ENCODE results near the gene EMILIN2.

The EMILIN2 gene

GRCh38 chr18:2879889-2880288 lies 33.1 kb downstream of the EMILIN2 start:
- no peak for DNase-seq

GRCh38 chr18:2880473-2880872 lies 33.7 kb downstream of the EMILIN2 start:
- no peak for DNase-seq

DNA sequence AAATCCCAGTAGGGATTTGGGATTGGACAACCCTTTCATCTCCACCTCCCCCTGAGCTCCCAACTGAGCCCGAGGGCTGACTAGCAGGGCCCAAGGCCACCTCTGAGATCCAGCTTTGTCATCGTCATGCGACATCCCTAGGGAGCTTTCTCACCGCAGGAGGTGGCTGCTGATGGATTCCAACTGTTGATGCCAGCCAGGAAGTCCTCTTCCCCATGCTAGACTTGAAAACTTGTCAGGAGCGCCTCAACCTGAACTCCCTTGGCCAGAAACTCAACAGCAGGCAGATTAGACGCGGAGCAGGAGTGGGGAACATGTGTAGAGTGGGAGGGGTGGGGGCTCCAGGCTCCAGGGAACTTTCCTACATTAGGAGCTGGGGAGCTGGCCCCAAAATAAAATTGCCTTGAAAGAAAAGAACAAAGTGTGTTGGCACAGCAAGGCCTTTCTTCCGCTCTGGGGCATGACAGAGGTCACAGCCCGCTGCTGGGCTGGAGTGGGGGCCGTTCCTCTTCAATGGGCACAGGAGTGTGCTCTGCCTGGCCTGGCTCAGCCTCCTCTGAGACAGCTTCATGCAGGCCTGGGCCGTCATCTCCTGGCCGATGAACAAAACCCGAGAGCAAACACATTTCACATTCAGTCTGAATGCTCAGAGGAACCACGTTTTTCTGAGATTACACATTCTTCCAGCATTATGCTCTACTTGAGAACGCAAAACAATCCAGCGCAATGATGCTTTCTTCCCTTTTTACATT lies 34.5 kb downstream of the EMILIN2 start:
- peak; percentile 16 for DNase-seq

GRCh38 chr18:2881840-2882195 lies 35.0 kb downstream of the EMILIN2 start:
- no peak for DNase-seq

GRCh38 chr18:2882201-2882600 lies 35.4 kb downstream of the EMILIN2 start:
- no peak for DNase-seq

- no peak for DNase-seq
Measured at GRCh38 chr18:2883076-2883735, 36.4 kb downstream of the EMILIN2 start.

DNA sequence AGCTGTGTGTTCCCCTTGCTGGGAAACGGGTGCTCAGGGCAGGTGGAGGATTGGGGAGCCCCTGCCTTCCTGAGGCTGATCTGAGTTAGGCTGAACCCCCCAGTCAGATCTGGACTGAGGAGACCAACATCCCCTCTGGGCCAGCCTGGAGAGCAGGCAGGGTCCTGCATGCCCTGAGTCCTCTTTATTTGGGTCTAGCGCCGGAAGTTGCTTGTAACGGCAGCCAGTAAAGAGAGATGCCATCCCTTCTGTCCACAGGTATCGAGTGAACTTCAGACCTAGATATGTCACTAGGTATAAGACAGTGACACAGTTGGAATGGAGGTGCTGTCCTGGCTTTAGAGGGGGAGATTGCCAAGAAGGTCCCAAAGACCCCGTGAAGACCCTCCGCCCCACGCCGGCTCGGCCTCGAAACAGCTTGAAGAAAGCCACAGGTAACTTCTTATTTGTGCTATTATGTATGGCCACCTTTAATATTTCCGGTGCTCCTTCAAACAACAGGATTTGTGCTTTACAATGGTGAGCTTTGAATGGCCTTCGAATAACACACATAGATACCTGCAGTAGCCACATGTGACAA lies 38.0 kb downstream of the EMILIN2 start:
- no peak for DNase-seq

DNA sequence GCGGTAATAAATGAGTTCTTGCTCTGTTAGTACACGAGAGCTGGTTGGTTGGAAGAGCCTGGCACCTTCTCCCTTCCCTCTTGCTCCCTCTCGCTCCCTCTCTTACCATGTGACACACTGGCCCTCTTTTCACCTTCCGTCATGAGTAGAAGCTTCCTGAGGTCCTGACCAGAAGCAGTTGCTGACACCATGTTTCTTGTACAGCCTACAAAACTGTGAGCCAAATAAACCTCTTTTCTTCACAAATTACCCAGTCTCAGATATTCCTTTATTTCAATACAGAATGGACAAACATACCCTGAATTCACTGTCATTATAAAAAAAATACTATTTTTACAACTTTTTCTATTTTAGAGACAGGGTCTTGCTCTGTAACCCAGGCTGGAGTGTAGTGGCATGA lies 40.7 kb downstream of the EMILIN2 start:
- DNase-seq: no peak

GRCh38 chr18:2889761-2890192 lies 43.0 kb downstream of the EMILIN2 start:
- DNase-seq: no peak

GRCh38 chr18:2890606-2891005 lies 43.8 kb downstream of the EMILIN2 start:
- no peak for DNase-seq

DNA sequence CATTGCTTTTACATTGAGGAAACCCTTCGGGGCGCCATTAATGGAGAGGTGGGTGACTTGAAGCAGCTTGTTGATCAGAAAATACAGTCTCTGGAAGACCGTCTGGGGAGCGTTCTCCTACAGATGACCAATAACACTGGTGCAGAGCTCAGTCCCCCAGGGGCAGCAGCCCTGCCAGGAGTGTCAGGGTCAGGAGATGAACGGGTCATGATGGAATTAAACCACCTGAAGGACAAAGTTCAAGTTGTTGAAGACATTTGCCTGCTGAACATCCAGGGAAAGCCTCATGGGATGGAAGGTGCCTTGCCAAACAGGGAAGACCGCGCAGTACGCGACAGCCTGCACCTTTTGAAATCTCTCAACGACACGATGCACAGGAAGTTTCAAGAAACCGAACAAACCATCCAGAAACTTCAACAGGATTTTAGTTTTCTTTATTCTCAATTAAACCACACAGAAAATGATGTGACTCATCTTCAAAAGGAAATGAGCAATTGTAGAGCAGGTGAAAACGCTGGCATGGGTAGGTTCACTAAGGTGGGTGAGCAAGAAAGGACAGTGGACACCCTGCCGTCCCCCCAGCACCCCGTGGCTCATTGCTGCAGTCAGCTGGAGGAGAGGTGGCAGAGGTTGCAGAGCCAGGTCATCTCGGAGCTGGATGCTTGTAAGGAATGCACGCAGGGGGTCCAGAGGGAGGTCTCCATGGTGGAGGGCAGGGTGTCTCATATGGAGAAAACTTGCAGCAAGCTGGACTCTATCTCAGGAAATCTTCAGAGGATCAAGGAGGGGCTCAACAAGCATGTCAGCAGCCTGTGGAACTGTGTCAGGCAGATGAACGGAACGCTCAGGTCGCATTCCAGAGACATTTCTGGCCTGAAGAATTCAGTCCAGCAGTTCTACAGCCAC lies 45.0 kb downstream of the EMILIN2 start:
- no peak for DNase-seq

DNA sequence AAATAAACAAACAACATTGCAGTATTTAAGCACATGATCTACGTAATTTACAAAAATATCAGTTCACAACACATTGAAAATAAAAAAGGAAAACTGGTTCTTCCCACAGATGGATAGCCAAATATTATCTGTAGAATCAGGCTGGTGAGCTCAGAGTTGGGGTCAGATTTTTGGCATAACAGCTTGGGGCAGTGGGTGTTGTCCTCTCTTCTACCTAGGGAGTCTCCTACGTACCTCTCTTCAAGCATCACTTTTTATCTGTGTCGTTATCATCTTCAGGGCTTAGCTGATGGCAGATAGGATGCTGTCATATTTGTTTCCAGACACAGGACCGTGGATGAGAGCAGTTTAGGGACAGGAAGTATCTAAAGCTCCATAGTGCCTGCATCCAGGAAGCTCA lies 46.2 kb downstream of the EMILIN2 start:
- no peak for DNase-seq

DNA sequence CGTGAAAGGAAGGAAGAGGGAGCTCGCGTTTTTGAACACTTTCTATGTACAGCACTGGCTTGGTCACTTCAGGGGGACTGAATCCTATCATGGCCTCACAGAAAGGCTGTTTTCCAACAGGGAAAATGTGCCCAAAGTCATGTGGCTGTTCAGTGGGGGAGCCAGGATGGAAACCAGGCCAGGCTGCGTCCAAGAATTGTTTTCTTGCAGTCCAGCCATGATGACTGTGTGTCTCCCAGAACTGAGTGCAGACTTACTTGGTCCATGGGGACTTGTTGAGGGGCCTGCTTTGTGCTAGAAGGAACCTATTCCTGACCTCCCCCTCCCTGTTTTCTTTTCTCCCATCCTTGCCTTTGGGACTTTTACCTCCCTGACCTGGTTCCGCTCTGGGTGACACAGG lies 46.9 kb downstream of the EMILIN2 start:
- DNase-seq: no peak

GRCh38 chr18:2894131-2894840 lies 47.5 kb downstream of the EMILIN2 start:
- no peak for DNase-seq

GRCh38 chr18:2894841-2895370 lies 48.1 kb downstream of the EMILIN2 start:
- no peak for DNase-seq

DNA sequence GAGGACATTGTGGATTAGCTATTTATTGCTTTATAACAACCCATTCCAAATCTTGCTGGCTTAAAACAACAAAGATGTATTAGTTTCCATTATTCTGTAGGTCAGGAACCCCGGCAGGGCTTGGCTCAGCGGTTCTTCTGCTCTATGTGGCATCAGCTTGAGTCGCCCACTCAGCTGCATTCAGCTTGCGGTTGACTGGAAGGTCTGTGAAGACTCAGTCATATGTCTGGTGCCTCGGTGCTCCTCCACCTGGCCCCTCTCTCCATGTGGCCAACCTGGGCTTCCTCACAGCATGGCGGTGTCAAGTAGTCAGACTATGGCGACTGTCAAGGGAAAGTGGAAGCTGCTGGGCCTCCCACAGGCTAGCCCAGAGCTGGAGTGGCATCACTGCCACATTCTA lies 48.6 kb downstream of the EMILIN2 start:
- DNase-seq: no peak

- DNase-seq: no peak
Measured at GRCh38 chr18:2896990-2897389, 50.2 kb downstream of the EMILIN2 start.

DNA sequence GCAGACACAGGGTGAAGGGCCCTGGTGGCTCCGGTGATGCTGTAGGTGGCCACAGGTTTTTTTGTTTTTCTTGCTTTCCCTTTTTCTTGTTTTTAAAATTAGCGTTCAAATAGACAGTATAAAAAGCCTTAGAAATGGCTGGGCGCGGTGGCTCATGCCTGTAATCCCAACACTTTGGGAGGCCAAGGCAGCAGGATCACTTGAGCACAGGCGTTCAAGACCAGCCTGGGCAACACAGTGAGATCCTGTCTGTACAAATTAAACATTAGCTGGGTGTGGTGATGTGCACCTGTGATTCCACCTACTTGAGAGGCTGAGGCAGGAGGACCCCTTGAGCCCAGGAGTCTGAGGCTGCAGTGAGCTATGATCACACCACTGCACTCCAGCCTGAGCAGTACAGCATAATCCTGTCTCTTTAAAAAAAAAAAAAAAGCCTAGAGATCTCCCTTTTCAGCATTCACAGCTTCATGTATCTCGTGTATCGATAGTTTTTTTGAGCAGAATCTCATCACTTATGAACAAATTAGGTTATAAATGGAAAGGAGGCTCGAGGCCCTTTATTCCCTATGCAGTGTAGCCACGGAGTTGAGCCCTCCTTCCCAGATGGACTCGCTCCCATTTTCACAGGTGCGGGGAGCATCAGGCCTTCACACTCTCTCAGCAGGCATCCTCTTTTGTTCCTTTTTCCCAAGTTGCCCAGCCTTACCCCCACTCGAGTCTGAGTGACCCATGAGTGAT lies 50.8 kb downstream of the EMILIN2 start:
- no peak for DNase-seq

- DNase-seq: no peak
Measured at GRCh38 chr18:2898186-2898640, 51.4 kb downstream of the EMILIN2 start.

DNA sequence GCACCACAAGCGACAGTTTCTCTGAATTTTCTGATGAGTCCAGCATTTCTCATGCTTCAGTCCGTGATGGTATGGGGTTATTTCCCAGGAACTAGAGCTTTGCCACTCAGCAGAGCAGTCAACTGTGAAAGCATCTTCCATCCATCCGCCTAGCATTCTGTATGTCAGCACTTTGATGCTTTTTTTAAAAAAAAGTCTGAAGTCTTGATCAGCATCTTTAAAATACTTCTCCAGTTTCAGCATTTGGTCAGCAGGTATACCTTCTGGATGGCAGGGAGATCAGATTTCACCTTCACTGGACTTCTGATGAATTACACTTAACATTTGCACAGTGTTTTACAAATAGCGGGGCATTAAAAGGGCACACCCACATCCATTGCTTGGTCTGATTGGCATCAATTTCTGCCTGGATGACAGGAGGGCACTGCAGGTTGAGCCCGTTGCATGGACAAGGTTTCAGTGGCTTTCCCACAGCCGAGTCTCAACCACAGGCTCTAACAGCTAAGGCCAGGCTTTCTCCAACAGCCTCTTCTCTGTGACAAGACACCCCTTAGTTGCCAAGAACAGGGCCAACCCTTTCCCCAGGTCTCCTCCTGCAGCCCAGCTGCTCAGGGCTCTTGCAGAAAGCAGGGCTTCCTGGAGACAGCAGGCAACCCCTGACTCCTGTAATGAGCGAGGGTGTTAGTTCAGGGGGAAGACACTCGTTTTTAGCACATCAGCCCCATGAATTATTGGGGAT lies 54.0 kb downstream of the EMILIN2 start:
- DNase-seq: no peak

Data from NCI-H2029 (cell line).